Effector memory CD4-positive, alpha-beta T cell (primary cell): Measurements from ENCODE around the gene PPP1R13B.

Experiments
- DNase-seq, 3 donors: peaks; one replicate each; pipeline ENCODE4 v3.0.0-alpha.2; 2020
- H3K27ac ChIP-seq: 2 replicates; pipeline ENCODE4 v1.7.0; 2013; ENCODE audit warnings: mild to moderate bottlenecking, low read length, moderate library complexity; ENCODE audit not compliant: insufficient read depth, poor library complexity, severe bottlenecking
- H3K27me3 ChIP-seq: replicated peaks from 2 replicates; pipeline ENCODE4 v1.7.0; 2013; ENCODE audit warnings: mild to moderate bottlenecking, low read length; ENCODE audit not compliant: insufficient read depth, control insufficient read depth, poor library complexity, severe bottlenecking
- H3K36me3 ChIP-seq: 2 replicates; pipeline ENCODE4 v1.7.0; 2013; ENCODE audit warnings: mild to moderate bottlenecking, low read length, moderate library complexity; ENCODE audit not compliant: control insufficient read depth, insufficient read depth
- H3K4me1 ChIP-seq: 2 replicates; pipeline ENCODE4 v1.7.0; 2013; ENCODE audit warnings: low read length, mild to moderate bottlenecking; ENCODE audit not compliant: control insufficient read depth, insufficient read depth, poor library complexity, severe bottlenecking
- H3K4me3 ChIP-seq: 2 replicates; pipeline ENCODE4 v1.7.0; 2013; ENCODE audit warnings: low read length, low read depth, mild to moderate bottlenecking; ENCODE audit not compliant: insufficient read depth, poor library complexity, severe bottlenecking
- H3K9me3 ChIP-seq: 2 replicates; pipeline ENCODE4 v1.7.0; 2013; ENCODE audit warnings: mild to moderate bottlenecking, low read length, moderate library complexity; ENCODE audit not compliant: control insufficient read depth

Gene PPP1R13B

GRCh38 chr14:103818422-103818821 is 29.0 kb downstream of the PPP1R13B start:
- peaks cover 3% of the 10 kb centered on the region for H3K4me1 ChIP-seq
- H3K27ac ChIP-seq = no peak overlapping the region
- DNase-seq = no peak
- no peaks in the 10 kb centered on the region for H3K36me3 ChIP-seq
- no peaks in the 10 kb centered on the region for H3K27me3 ChIP-seq
- no peak overlapping the region for H3K4me3 ChIP-seq
- H3K9me3 ChIP-seq = no peaks in the 10 kb centered on the region

- H3K4me3 ChIP-seq = no peak overlapping the region
- H3K27me3 ChIP-seq = no peaks in the 10 kb centered on the region
- no peak for DNase-seq
- H3K9me3 ChIP-seq = no peaks in the 10 kb centered on the region
- no peaks in the 10 kb centered on the region for H3K36me3 ChIP-seq
- H3K27ac ChIP-seq = no peak overlapping the region
- peaks cover 3% of the 10 kb centered on the region for H3K4me1 ChIP-seq
These were observed 29.8 kb downstream of the PPP1R13B start for GRCh38 chr14:103817595-103817994.

DNA sequence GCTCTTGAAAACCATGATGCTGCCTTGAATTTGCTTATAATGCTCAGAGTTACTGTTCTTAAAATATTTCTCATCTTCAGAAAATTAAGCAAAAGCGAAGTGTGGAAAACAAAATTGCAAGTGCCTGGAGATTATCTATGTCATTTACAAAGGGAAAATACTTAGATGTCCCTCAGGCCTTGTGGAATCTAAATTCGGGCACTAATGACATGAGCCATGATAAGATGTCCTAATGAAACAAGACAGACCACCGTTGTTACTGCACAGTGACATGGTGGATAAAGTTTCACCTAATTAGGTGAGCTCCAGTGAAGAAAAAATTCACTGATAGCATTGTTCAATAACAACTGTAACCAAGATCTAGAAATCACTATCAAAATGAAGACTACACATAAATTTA is 30.4 kb downstream of the PPP1R13B start:
- no peaks in the 10 kb centered on the region for H3K9me3 ChIP-seq
- no peaks in the 10 kb centered on the region for H3K27me3 ChIP-seq
- H3K4me1 ChIP-seq = peaks cover 3% of the 10 kb centered on the region
- DNase-seq = no peak
- no peaks in the 10 kb centered on the region for H3K36me3 ChIP-seq
- H3K4me3 ChIP-seq = no peak overlapping the region
- H3K27ac ChIP-seq = no peak overlapping the region

GRCh38 chr14:103815253-103815652 is 32.1 kb downstream of the PPP1R13B start:
- DNase-seq = no peak
- H3K27me3 ChIP-seq = no peaks in the 10 kb centered on the region
- no peak overlapping the region for H3K27ac ChIP-seq
- no peaks in the 10 kb centered on the region for H3K9me3 ChIP-seq
- no peak overlapping the region for H3K4me3 ChIP-seq
- H3K36me3 ChIP-seq = no peaks in the 10 kb centered on the region
- H3K4me1 ChIP-seq = peaks cover 3% of the 10 kb centered on the region

DNA sequence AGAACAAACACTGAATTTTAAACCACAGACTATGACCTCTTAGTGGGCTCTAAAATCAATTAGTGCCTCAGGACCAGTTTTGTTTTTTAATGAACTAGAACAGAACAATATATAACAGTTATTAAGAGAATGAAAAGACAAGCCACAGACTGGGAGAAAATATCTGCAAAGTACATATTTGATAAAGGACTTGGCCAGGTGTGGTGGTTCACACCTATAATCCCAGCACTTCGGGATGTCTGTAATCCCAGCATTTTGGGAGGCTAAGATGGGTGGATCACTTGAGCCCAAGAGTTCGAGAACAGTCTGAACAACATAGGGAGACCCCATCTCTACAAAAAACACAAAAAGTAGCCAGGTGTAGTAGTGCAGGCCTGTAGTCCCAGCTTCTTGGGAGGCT is 36.2 kb downstream of the PPP1R13B start:
- Histone ChIP-seq H3K4me1 (no peaks in the 10 kb centered on the region), H3K36me3 (no peaks in the 10 kb centered on the region), H3K27me3 (no peaks in the 10 kb centered on the region), H3K4me3 (no peak overlapping the region), H3K27ac (no peak overlapping the region), H3K9me3 (no peaks in the 10 kb centered on the region)
- DNase-seq = no peak

GRCh38 chr14:103808403-103809001 is 38.9 kb downstream of the PPP1R13B start:
- H3K27me3 ChIP-seq = no peaks in the 10 kb centered on the region
- no peaks in the 10 kb centered on the region for H3K9me3 ChIP-seq
- no peak overlapping the region for H3K27ac ChIP-seq
- H3K4me3 ChIP-seq = no peak overlapping the region
- DNase-seq = peak; percentile 30 to 42 (median 32)
- no peaks in the 10 kb centered on the region for H3K36me3 ChIP-seq
- H3K4me1 ChIP-seq = no peaks in the 10 kb centered on the region

DNA sequence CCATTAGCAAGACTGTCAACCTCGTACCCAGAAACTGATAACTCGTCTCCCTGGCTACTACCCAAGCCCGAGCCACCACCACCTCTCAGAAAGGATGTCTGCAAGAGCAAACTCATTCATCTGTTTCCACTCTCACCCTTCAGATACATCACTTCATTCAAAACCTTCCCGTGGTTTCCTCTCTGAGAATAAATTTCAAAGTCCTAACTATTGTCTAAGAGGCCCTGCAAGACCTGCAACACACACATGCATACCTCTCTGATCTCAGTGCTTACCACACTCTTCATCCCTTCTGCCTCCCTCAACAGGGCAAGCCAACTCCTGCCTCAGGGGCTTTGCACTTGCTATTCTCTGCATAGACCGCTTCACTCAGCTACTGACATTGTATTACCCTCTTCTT is 40.6 kb downstream of the PPP1R13B start:
- Histone ChIP-seq H3K27ac (no peak overlapping the region), H3K27me3 (no peaks in the 10 kb centered on the region)

DNA sequence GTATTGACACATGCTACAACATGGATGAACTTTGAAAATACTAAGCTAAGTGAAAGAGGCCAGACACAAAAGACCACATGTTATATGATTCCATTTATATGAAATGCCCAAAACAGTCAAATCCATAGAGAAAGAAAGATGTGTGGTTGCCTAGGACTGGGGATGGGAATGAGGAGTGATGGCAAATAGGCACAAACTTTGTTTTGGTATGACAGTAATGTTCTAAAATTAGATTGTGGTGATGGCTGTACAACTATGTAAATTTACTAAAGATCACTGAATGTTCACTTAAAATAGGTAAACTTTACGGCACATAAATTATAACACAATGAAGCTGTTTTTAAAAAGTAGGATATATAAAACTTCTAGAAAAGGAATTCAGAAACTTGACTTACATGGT is 41.7 kb downstream of the PPP1R13B start:
- Histone ChIP-seq H3K27me3 (no peaks in the 10 kb centered on the region), H3K27ac (no peak overlapping the region), H3K9me3 (no peaks in the 10 kb centered on the region), H3K4me1 (no peaks in the 10 kb centered on the region), H3K36me3 (no peaks in the 10 kb centered on the region), H3K4me3 (no peak overlapping the region)
- no peak for DNase-seq

More for the DNA sequence above, 40.6 kb downstream of the PPP1R13B start:
- H3K36me3 ChIP-seq = no peaks in the 10 kb centered on the region
- DNase-seq = no peak
- no peak overlapping the region for H3K4me3 ChIP-seq
- H3K9me3 ChIP-seq = no peaks in the 10 kb centered on the region
- no peaks in the 10 kb centered on the region for H3K4me1 ChIP-seq

DNA sequence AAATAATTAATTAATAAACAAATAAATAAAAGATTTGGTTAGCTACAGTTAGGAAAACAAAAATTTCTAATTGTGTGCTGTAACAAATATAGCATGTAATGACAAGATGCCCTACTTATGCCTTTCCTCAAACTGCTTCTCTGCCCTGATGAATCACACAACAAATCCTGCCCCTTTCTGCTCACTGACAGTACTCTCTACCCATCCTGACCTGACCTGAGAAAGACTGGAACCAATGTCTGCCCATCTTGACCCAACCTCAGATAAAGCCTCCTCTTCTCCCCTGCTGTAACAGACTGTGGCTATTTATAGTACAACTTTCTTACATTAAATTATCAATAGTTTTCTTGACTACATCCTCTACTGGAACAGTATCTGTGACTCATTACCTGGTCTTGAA is 43.7 kb downstream of the PPP1R13B start:
- no peaks in the 10 kb centered on the region for H3K9me3 ChIP-seq
- H3K36me3 ChIP-seq = no peaks in the 10 kb centered on the region
- DNase-seq = no peak
- H3K27ac ChIP-seq = no peak overlapping the region
- H3K4me3 ChIP-seq = no peak overlapping the region
- no peaks in the 10 kb centered on the region for H3K4me1 ChIP-seq
- no peaks in the 10 kb centered on the region for H3K27me3 ChIP-seq

DNA sequence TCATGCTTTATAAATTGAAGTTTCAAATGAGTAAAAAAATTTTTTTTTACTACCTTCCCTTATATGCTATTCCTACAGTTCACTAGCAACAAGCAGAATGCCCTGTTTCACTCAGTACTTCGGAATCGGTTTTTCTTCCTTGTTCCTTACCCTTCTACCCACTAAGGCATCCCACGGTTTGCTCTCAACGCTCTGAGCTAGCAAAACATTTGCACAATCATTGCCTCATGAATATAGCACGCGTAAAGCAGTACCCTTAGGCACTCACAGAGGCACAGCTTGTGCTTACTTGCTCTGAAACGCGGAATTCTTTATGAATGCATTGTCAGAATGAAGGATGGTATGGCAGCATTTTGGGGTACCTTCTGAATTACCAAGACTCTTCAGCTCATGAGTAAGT is 45.0 kb downstream of the PPP1R13B start:
- Histone ChIP-seq H3K9me3 (no peaks in the 10 kb centered on the region), H3K27me3 (no peaks in the 10 kb centered on the region), H3K4me3 (no peak overlapping the region), H3K36me3 (no peaks in the 10 kb centered on the region), H3K4me1 (no peaks in the 10 kb centered on the region), H3K27ac (no peak overlapping the region)
- DNase-seq = no peak
